Neural cell (in vitro differentiated cells): ENCODE data around the gene POU3F3.
A peak's percentile ranks its signal among the peaks of the same experiment; 100 is the strongest.

Experiments
- EP300 ChIP-seq: fragments of 450-650 bp; conservative IDR thresholded peaks from 2 replicates; pipeline ENCODE4 v1.6.1; 2014; ENCODE audit warnings: antibody characterized with exemption, mild to moderate bottlenecking, moderate library complexity; ENCODE audit not compliant: poor library complexity, severe bottlenecking
- EZH2 ChIP-seq: fragments of 200-600, 300-800 bp; shearing (Covaris generic), sonication (generic); IDR thresholded peaks from 2 replicates; pipeline ENCODE4 v1.6.1; 2014; ENCODE audit warnings: antibody characterized with exemption, low read length, borderline replicate concordance, mild to moderate bottlenecking; ENCODE audit not compliant: insufficient read depth, poor library complexity, severe bottlenecking
- MXI1 ChIP-seq: fragments of 450-650 bp; conservative IDR thresholded peaks from 2 replicates; pipeline ENCODE4 v1.6.1; 2014; ENCODE audit warnings: antibody characterized with exemption, mild to moderate bottlenecking; ENCODE audit not compliant: poor library complexity, severe bottlenecking
- REST ChIP-seq: IDR thresholded peaks from 2 replicates; pipeline ENCODE4 v1.6.1; 2012; ENCODE audit warnings: borderline replicate concordance
- TAF1 ChIP-seq: IDR thresholded peaks from 2 replicates; pipeline ENCODE4 v1.6.1; 2012; ENCODE audit warnings: low read depth
- TF ChIP-seq, protein P1 (sequence below): fragments of 450-650 bp; IDR thresholded peaks from 2 replicates; pipeline ENCODE4 v1.5.1; 2014; ENCODE audit warnings: antibody characterized with exemption, mild to moderate bottlenecking, moderate library complexity; ENCODE audit not compliant: poor library complexity, severe bottlenecking

DNA sequence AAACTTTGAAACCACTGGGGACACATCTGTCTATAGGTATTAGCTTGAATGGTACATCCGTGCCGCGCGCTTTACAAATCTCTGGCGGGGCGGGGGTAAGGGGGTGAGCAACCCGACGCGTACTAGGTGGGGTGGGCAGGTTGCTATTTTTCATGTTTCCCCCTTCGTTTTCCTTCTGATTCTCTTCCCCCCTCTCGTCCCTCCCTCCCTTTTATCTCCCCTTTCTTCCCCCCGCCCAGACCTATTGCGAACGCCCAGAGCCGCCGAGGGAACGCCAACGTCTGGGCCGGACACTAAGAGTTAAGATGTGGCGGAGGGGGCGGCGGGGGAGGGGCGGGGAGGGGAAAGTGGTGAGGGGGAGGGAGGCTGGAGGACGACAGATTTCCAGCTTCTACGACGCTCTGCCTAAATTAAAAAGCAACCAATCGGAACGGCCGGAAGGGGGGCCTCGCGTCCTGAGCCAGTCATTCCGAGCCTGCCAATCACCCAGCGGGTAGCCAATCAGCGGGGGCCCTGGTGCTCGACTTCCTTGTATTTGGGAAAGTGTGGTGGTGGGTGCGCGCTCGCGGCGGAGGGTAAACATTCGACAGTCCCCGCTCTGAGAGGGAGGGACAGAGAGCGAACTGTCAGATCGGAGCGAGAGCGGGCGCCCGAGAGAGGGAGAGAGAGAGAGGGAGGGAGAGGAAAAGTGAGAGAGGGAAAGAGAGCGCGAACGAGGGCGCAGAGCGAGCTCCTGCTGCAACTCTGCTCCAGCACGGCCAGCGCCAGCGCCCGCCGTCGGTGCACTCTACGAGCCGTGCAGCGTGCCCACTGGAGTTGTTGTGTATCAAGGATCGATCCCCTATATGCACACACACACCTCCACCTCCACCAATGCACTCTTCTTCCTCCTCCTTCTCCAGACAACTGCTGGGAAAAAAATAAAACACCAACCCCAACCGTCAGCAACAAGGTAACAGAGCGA is at the start of gene POU3F3:
- TF ChIP-seq, protein P1, sequence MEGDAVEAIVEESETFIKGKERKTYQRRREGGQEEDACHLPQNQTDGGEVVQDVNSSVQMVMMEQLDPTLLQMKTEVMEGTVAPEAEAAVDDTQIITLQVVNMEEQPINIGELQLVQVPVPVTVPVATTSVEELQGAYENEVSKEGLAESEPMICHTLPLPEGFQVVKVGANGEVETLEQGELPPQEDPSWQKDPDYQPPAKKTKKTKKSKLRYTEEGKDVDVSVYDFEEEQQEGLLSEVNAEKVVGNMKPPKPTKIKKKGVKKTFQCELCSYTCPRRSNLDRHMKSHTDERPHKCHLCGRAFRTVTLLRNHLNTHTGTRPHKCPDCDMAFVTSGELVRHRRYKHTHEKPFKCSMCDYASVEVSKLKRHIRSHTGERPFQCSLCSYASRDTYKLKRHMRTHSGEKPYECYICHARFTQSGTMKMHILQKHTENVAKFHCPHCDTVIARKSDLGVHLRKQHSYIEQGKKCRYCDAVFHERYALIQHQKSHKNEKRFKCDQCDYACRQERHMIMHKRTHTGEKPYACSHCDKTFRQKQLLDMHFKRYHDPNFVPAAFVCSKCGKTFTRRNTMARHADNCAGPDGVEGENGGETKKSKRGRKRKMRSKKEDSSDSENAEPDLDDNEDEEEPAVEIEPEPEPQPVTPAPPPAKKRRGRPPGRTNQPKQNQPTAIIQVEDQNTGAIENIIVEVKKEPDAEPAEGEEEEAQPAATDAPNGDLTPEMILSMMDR = peak; percentile 32
- TF ChIP-seq TAF1 (peak; percentile 99), EZH2 (no peak), REST (peak; percentile 98), MXI1 (peak; percentile 72), EP300 (peak; percentile 92)
